Stimulated activated CD4-positive, alpha-beta T cell treated with anti-CD3 and anti-CD28 coated beads, Interleukin-4, amount 100 ng/mL, for 48 hours (primary cell): ENCODE results near the gene CERS5.

ENCODE experiments used
- DNase-seq, 2 donors: peaks; one replicate each; pipeline ENCODE4 v3.0.0-alpha.2; 2020; ENCODE audit warnings: low read depth in 2 of 2

The CERS5 gene, protein sequence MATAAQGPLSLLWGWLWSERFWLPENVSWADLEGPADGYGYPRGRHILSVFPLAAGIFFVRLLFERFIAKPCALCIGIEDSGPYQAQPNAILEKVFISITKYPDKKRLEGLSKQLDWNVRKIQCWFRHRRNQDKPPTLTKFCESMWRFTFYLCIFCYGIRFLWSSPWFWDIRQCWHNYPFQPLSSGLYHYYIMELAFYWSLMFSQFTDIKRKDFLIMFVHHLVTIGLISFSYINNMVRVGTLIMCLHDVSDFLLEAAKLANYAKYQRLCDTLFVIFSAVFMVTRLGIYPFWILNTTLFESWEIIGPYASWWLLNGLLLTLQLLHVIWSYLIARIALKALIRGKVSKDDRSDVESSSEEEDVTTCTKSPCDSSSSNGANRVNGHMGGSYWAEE

DNA sequence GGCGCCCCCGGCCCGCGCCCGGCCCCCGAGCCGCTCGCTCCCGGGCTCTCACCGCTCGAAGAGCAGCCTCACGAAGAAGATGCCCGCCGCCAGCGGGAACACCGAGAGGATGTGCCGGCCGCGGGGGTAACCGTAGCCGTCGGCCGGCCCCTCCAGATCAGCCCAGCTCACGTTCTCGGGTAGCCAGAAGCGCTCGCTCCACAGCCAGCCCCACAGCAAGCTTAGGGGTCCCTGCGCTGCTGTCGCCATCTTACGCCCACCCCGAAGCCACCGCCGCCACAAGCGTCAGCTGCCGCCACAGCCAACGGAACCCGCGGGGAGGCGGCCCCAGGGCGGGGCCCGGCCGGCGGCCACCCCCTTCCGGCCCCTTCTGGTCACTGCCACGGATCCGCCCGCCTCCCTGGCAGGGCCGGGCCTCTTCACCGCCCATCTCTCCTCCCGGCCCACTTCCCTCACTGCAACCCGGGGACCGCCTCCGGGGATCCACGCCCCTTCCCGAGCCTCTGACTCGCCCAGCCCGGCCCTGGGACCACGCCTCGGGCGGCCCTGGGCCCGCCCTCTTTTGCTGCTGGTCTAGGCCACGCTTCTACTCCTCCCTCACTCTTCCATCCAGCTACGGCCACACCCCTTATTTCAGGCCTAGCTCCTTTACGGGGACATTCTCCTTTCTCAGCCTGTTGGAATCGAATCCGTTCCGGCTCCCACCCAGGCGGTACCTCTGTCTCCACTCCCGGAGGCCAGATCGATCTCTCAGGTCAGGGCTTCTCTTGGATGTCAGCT is at the start of gene CERS5:
Gene CERS5 (minus strand): TSS at position 321 of the 780 bp plus-strand sequence. CDS start 72 bp downstream, at position 249.
- peak; percentile 94 to 99 for DNase-seq

DNA sequence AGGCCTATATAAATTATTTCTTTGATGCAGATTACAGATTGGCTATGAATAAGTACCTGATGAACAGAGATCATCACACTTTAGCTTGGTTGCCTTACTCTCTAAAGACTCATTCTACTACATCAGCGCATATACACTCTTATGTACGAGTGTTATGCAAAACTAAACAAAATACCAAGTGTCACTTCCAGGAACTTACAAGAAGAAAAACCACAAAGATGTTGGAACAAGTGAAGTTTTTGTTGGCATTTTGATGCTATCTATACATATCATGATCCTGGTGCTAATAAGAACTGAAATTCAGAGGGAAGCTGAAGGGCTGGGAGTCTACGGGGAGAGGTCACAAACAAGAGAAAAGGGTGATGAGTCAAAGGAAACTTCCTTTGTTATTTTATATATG is 47.9 kb upstream of the CERS5 start:
- DNase-seq, result no peak

DNA sequence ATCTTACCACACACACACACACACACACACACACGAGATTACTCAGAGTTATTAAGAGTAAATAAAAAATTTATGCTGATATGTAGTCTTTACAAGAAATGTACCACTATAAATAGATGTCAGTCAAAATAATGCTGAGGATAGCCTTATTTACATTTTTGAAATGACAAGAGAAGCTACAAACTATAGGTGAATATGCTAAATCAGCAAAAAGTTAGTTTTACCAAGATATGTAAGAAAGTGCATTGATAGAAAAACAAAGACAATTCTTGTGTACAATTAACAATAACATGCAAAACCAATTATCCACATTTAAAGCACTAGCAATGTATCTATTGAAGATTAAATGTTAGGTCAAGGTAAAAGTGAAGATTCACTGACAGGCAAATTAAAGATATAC is 46.8 kb upstream of the CERS5 start:
- no peak for DNase-seq

DNA sequence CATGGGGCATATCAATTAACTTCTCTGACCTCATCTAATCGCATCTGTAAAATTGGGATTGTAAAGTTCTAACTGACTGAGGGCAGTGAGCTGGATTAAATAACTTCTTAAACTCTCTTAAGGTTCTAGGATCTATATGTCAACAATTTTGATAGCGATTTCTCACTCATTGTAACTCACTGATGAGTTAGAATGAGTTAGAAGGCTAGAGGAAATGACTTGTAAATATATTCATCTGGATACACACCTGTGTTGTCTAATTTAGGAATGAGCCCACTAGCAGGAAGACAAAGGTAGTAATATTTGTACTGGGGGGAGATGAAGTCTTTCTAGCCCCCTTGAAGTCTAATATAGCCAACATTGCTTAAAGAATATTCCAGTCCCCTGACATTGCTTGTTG is 46.3 kb upstream of the CERS5 start:
- DNase-seq, result no peak

DNA sequence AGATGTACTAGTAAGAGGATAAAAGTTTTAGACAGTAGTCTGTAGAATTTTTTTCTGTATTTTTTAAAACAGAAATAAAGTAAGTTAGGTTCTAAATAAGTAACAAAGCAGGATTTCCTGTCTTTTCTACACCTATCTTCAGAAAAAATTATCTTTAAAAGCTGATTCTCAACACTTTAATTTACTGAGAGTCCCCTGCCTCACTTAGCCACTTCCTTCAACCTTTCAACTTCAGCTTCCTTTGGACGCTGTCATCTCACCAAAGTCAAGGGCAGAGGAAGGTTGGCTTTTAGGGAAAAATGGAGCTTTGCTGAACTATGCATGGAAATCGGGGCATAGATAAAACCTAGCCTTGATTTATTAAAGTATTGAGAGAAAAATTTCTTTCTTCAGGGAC is 44.9 kb upstream of the CERS5 start:
- no peak for DNase-seq

DNA sequence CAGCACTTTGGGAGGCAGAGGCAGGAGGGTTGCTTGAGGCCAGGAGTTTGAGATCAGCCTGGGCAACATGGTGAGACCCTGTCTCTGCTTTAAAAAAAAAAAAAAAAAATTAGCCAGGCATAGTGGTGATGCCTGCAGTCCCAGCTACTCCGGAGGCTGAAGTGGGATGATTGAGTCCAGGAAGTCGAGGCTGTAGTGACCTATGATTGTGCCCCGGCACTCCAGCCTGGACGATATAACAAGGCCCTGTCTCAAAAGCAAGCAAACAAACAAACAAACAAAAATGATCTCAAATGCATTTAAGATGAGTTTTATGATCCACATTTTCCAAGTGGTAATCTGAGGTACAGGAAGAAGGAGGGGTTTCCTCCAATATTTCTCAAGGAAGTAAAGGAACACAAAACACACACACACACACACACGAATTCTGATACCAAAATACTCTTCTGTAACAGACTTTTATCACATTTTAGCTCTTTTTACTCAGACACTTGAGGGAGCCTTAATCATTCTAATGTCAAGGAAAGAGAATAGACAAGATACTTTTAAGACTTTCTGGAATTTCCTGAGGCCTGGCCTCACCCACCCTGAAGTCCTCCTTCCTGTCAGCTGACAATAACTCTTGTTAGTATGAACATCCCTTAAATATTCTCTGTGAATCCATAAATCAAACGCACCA is 44.4 kb upstream of the CERS5 start:
- no peak for DNase-seq

DNA sequence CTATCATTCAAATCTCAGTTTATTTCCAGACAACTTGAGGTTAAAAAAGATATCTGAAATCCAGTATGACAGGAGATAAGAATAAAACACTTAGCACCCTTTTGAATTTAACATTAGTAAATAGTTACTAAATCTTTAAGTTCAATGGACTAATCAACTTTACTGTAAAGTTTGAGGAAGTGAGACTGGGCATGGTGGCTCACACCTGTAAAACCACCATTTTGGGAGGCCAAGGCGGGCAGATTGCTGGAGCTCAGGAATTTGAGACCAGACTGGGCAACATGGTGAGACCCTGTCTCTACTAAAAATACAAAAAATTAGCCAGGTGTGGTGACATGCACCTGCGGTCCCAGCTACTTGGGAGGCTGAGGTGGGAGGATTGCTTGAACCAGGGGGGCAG is 40.3 kb upstream of the CERS5 start:
- DNase-seq, result no peak

DNA sequence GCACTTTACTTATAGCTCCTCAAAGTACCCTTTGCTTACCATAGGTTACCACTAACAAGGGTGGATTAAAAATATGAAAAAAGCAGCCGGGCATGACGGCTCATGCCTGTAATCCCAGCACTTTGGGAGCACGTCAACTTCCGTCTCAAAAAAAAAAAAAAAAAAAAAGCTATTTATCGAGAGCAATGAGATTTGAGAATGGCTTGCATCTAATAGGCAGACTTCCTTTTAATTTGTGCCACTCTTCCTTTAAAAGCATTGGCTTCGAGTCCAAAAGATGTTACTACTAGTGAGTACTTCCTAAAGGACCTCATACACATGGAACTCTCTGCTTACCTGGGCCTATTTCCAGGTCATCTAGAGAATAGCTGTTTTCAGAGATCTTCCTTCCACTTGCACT is 38.5 kb upstream of the CERS5 start:
- DNase-seq, result no peak

DNA sequence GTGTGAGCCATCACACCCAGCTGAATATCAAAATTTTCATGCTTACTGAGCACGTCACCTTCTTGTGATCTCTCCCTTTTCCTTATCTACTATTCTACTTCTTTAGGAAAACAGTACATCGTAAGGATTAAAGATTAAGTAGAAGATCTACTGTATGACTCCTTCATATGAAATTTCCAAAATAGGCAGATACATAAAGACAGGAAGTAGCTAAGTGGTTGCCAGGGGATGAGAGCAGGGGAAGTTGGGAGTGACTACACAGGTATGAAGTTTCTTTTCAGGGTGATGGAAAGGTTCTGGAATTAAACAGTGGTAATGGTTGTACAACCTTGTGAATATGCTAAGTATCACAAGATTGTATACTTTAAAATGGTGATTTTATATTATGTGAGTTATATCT is 36.5 kb upstream of the CERS5 start:
- no peak for DNase-seq

DNA sequence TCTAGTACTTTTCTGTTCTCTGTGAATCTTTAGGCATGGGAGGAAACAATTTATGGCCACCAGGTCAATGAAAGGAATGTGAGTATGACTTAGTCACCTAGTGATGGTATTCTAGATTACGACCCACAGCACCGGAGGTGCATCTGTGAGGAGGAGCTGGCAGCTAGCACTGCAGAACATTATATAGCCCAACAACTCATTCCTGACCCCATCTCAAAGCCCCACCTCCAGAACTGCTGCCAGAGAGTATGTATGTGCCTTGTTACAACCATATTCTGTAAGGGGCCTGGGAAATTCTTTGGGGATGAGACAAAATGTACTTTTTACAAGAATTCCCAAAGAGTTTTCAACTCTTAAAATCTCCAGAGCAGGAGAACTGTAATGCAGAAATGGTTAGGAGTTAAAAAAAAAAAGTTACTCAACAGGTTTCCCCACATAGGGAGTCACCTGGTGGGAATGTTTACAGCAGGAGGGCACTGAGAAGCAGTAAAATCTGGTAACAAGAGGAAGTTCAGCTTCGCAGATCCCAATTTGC is 34.9 kb upstream of the CERS5 start:
- DNase-seq, result no peak

DNA sequence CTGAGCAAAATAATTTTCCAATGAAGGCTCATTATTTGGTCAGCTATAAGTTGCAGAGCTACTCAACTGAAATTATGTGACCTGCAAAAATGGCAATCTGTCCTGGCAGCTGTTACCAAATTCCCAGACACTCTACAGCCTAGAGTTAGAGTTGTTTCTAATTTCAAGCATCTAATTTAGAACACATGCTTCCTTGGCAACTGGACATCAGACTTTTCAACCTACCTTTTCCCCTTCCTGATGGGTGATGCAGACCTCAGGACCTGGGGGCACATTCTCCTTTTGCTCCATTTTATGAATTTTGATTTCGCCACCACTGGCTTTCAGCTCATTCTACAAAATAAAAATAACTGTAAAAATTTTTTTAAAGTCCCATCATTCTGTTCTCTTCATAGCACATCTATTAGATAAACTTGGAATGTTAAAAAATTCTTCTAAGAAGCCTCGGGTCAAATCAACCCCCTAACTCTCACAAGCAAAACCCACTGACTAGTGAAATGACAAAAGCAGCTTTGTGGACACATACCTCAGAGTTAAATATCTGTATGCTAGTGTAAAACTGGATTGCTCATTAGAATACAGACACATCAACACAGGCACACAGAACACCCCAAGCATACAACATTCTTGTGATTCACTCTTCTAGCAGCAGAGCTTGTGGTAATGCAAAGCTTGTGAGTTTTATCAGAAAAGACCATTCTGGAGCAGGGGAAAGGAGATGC is 33.5 kb upstream of the CERS5 start:
- DNase-seq, result no peak

DNA sequence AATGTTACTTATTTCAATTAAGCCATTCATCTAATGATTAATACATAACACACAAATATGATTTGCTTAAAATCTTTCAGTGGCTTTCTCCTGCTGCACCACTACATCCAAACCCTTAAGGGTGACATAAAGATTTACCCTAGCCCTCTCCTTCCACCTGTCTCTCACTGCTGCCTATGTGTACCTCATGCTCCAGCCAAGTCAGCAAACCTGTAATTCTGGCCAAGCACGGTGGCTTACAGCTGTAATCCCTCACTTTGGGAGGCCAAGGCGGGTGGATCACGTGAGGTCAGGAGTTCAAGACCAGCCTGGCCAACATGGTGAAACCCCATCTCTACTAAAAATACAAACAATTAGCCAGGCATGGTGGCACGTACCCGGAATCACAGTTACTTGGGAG is 31.7 kb upstream of the CERS5 start:
- no peak for DNase-seq

DNA sequence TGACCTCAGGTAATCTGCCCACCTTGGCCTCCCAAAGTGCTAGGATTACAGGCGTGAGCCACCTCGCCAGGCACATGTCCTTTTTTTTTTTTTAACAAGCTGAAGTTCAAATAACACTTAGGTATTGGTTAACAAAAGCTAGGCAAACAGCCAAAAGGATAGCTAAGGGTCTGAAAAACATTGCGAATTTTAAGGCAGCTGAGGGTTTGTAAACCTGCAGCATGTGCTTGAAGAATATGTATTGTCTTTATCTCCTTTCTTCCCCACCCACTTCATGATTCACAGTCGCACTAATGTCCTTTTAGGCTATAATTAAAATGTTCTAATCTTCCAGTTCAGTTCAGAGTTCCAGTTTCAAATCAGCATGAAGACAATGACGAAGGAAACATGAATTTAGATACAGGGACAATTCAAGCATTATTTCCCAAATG is 30.1 kb upstream of the CERS5 start:
- DNase-seq, result no peak

DNA sequence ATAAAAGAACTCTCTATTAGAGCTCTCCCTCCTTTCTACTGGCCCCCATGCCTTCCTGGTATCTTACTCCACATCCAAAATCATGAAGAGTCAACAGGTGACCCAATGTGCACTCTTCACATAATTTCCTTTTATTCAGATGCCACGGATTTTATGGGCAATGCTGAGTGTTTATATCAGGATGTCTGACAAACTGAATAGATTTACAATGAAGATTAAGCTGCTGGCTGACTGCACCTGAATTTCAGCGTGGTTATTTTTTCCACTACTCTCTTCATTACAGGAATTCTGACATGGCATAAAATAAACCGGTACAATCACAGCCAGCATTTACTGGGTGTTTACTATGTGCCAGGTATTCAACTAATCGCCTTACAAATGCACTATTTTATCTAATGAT is 29.4 kb upstream of the CERS5 start:
- DNase-seq, result no peak

DNA sequence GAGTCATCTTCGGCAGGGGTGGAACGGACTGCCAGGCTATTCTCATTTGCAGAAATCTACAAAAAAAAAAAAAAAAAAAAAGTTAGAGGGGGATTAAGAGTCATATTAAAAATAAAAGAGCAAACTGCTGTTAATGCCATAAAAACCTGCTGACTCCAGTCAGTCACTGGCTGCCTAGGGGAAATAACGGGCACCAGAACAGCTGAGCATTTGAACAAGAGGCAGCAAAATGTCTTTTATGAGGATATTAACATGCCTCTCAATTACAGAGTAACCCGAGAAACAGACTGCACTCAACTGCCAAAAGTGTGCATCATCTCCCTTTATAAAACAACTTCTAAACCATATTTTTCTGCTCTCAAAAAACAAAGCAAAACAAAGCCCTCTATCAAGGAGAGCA is 28.7 kb upstream of the CERS5 start:
- DNase-seq, result no peak

DNA sequence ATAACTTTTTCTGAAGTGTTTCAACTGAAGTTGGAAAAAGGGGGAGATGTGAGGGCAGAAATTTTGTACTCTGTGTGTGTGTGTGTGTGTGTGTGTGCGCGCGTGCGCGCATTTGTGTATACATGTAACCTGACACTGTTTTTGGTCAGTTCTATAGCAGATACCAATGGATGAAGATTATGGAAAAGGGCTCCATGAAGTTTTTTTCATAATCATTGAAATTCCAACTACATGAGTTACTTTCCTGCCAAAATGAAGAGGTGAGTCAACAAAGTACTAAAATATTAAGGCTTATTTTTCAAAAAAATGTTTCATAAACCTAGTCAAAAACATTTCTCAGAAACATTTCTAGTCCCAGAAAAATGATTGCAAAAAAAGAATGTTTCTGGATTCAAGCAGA is 25.7 kb upstream of the CERS5 start:
- no peak for DNase-seq

DNA sequence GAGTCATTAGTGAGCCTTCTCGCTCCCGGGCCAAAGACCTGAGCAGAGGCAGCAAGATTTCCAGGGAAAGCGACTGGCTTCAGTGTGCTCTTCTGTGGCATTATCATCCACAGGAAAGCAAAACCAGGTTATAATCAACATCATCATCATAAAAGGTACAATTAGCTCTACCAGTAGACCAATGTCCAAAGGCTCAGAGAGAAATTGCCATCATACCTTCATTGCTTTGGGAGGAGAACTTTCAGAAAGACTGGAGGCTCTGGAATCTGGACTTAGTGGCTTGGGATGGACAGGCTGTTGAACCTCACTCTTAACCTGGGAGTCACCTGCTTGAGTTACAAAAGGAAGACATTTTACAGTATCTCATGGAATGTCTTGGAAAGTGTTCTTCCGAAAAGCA is 25.1 kb upstream of the CERS5 start:
- DNase-seq, result no peak

DNA sequence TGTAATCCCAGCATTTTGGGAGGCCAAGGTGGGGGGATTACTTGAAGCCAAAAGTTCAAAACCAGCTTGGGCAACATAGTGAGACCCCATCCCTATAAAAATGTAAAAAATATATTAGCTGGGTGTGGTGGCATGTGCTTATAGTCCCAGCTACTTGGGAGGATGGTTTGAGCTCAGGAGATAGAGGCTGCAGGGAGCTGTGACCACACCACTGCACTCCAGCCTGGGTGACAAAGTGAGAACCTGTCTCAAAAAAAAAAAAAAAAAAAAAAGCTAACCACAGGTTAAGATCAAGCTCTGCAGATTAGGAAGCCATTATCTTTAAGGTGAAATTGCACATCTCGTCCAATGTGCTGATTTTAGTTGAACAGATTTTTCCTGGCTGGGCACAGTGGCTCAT is 23.7 kb upstream of the CERS5 start:
- DNase-seq, result no peak

DNA sequence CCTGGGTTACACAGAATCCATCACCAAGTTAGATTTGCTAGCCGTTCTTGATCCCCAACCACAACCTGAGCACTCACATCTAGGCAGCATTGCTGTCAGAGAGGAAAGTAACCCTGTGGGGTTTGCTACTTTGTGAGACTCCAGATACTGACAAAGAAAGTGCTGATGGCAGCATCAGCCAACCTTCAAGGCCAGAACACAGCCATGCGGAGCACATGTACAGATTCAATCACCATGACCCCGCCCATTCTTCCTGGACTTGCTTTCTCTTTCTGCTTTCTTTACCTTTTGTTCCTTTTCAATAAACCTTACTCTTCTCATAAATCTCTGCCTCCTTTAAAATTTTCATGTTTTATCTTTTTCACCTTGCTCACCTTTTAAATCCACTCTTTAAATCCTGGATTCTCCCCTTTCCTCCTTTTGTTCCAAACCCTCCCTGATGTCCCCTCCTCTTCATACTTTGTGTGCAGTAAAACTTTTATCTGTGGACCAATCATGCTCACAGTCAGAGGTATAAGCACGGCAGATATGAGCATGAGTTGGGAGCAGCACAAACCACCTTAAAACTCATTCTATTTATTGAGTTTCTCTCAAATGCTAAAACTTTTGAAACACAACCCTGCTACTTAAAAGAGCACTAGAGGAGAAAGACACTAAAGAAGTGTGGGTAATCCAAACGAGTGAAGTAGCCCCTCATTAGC is 21.9 kb upstream of the CERS5 start:
- DNase-seq, result peak; percentile 15 to 36

DNA sequence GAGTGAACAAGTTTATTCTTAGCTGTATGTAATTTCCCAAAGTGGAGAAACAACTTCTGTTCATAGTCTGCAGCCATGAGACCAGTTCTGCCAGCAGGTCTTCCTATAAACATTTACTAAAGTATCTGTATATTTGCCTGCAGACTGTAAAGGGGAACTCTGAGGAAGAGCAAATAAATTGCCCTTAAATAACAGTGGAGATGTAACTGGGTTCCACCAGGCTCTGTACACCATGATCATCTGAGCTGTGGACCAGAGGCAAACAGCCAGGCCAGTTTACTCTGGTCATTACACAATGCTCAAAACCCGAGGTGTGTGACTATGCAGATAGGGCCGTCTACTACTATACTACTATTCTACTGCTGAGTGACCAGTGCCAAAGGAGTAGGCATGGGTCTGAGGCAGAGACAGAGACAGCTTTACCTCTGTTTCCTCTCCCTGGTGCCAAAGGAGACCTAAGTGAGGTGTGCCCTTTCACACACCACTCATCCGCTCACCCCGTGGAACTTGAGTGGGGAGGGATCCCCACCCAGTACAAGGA is 21.1 kb upstream of the CERS5 start:
- DNase-seq, result no peak
